Raji (cell line): ENCODE measurements around the gene KTI12.

Source experiments
- POLR2A ChIP-seq: IDR thresholded peaks from 2 replicates; pipeline ENCODE4 v1.6.1; 2011; ENCODE audit warnings: low read depth, low read length, control low read depth; ENCODE audit not compliant: insufficient read depth

KTI12 gene

DNA sequence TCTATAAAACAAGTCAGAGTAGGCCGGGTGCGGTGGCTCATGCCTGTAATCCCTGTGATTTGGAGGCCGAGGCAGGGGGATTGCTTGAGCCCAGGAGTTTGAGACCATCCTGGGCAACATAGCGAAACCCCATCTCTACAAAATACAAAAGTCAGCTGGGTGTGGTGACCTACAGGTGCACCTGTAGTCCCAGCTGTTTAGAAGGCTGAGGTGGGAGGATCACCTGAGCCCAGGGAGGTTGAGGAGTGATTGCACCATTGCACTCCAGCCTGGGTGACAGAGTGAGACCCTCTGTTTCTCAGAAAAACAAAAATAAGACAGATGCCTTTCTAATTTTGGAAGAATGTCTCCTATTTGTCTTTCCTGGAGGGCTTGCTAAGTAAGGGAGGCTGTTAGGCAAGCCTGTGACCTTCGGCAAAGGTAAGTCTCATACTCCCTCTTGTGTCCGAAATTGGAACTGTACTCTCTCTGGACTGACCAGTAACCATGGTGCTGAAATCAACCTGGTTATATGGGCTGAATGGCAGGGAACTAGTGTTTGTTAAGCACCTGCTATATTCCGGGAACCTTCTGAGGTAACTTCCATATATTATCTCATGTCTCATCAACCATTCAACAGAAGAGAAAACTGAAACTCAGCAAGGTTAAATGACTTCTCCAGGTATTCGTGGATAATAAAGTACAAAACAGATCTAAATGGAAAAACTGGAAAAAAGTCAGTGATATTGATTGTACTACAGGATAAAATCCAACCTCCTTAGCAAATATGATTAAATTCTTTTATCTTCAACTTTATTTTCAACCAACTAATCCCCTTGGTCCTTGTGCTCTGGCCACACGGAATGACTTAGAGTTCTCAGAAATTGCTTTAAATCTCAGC lies 31.3 kb downstream of the KTI12 start:
- TF ChIP-seq POLR2A, result no peak

DNA sequence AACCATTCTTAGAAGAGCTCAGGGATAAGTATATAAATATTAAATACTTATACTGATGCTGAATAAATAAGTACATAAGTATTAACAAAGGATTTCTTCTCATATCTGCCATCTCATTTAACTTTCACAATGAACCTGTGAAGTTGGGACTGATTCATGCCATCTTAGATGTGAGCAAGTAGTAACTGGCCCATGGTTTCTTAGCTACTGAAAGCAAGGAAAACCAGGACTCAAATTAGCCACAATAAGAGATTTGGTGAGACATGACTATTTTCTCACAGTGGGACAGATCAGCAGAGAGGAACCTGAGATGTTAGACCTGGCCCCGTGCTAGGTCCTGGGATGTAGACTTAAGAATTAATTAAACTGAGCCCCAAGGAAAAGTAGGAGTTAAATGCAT lies 34.9 kb downstream of the KTI12 start:
- TF ChIP-seq POLR2A, result no peak

DNA sequence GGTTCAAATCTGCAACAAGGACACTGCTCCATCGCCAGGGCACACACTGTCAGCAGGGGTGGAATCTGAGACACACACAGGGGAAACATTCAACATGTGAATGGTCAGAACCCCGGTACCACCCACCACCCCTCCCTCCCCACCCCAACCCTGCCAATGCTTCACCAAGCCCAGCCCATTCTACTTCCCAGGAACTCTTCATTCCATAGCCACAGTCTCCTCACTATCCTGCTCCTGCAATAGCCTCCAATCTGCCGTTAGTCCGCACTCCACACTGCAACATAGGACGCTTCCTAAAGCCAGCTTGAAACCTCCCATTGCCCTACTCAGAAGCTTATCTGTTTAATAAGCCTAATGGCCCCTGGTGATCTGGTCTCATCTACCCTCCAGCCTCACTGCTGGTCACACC lies 35.6 kb downstream of the KTI12 start:
- no peak for TF ChIP-seq POLR2A

DNA sequence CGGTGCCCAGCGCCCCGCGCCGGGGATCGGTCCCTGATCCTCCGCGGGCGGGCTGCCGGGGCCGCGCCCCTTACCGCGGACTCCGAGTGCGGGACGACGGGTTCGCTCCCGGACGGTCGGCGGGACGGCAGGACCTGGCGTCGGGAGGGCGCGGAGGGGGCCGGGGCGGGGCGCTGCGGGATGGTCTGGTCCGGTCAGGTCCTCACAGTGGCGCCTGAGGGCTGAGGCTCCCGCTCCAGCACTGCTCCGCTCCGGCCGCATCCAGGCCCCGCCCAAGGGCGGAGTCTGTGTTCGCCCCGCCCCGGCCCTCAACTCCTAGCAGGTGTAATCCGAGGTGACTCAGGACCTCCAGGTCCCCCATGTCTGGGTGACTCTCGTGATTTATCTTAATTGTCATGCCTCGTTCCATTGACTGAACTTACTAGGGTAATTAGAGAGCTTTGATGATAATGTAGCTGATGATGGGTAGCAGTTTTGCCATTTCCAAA lies 43.1 kb downstream of the KTI12 start, which contains the start of gene RAB3B:
Gene RAB3B, minus strand, starts transcription at position 223 of the 488 bp plus-strand sequence. CDS start 13,583 bp downstream, outside the sequence.
- no peak for TF ChIP-seq POLR2A

DNA sequence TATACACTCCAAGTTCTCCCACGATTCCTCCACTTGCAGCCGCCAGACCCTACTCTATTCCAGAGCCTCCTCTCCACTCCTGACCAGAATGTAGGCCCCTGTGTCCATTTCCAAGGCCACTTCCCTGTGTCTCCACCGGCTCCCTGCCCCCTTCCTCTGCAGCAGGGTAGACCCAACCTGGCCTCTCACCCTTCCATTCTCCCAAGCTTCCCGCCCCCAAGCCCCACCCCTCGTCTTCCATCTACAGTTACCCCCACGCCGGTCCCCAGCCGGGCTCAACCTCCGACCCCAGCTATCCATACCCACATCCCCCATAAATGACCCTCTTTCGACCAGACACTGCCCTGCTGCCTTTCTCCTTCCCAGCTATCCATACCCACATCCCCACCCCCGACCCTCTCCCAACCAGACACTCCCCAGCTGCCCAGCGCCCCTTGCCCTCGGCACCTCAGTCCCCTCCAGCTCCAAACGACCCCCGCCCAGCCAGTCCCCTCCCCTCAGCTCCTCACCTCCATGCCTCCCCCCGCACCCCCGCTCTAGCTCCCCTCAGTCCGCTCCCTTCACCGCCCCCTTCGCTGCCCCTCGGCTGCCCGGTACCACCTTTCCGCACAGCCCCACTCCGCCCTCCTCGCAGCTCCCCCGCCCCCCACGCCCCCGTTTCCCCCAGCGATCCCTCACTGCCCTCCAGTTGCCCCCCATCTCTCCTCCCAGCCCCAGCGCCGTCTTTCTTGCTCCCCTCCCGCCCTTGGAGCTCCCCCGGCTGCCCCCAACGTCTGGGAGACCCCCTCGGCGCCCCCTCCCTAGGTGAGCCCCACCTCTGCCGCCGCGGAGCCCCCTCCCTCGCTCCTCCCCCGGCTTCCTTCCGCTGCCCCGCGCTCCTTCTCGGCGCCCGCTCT lies 43.8 kb downstream of the KTI12 start:
- no peak for TF ChIP-seq POLR2A

DNA sequence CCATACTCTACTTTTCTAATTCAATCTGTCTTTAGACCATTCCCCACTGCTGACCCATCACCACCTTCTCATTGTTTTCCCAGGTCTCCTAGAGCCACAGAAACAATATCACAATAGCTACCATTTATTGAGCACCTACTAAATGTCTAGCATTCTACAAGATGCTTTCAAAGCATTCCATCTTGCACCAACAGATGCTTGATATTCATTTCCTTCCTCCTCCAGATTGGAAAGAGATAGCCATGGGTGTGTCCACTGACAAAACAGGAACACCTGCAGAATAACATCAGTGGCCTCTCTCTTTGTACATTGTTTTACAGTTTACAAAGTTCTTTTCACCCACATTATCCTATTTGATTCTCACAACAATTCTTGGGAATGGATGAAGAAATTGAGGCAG lies 45.4 kb downstream of the KTI12 start:
- TF ChIP-seq POLR2A, result no peak

DNA sequence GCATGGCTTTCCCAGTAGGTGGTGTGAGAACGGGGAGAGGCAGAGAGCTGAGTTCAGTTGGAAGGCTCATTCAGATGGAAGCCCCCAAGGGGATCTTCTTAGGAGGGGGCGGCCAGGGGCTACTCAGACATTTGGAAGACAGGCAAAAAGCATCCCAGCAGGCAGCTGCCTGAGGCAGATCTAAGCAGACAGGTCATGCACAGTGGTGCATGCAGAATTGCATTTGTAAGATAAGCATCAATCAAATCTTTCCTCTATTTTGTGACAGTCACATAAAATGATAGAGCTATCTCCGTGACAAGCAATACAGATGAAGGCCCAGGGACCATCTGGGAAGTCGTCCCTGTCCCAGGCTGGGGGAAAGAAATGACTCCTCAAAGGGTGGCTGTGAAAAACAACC lies 46.9 kb downstream of the KTI12 start:
- TF ChIP-seq POLR2A, result no peak

DNA sequence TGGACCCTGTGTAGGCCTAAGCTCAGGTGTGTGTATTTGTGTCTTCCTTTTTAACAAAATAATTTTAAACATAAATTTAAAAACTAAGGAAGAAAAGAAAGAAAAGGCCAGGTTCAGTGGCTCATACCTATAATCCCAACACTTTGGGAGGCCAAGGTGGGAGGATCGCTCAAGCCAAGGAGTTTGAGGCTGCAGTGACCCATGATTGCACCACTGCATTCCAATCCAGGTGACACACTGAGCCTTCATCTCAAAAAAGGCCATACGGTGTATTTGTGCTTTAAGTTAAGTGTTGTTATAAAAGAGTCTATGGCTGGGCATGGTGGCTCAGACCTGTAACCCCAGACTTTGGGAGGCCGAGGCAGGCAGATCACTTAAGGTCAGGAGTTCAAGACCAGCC lies 51.4 kb downstream of the KTI12 start:
- no peak for TF ChIP-seq POLR2A
